Fibroblast of gingiva (primary cell): ENCODE measurements around the gene GALNT2.

Experiments used
- DNase-seq: peaks from one replicate; pipeline ENCODE4 v3.0.0-alpha.2; 2011; ENCODE audit warnings: low read depth

The GALNT2 gene

DNA sequence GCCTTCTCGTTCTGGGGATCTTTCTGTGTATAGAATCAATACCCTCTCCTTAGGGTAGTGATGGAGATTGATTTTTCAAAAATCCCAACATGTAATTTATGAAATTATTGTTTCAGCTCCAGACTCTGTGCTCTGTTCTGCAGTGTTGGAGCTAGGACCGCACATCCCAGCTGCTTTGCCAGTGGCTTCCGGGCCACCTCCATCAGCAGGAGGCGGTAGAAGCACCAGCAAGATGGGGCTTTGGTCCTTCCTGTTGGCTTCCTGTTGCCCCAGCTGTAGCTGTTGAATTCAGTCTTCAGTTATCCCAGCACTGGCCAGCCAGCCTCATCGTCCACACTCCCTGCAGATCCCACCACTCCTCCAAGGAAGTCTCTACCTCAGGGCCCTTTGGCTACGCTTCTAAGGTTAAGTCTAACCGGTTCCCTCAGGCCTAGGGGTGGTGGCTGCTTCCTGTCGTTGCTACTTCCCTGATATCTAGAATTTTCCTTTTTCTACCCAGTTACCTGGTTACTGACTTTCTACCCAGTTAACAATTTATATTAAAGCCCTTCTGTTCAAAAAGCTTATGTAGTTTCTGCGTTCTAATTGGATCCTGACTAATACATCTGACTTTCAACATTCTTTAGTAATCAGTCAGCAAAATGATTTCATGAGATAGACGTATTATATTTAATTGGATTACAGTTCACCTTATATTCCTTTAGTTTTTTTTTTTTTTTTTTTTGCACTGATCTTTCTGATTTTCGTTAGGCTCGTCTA lies 24.6 kb downstream of the GALNT2 start:
- DNase-seq: peak; percentile 21

DNA sequence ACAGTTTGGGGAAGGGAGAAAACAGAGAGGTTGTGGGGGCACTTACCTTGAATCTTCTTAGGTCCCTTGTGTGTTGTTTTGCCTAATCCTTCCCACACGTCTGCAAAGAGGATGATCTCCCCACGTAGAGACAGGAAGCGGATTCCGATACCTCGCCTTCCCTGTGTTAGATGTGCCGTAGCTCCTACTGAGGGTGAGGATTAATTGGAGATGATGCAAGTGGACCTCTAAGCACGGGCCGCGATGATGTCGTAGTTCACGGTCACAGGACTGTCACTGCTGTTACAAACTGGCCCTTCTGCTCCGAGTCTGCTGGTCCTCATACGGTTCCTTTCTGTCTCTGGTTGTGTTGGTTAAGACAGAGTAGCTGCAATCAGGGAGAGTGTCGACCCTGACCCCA lies 27.7 kb downstream of the GALNT2 start:
- DNase-seq: no peak

DNA sequence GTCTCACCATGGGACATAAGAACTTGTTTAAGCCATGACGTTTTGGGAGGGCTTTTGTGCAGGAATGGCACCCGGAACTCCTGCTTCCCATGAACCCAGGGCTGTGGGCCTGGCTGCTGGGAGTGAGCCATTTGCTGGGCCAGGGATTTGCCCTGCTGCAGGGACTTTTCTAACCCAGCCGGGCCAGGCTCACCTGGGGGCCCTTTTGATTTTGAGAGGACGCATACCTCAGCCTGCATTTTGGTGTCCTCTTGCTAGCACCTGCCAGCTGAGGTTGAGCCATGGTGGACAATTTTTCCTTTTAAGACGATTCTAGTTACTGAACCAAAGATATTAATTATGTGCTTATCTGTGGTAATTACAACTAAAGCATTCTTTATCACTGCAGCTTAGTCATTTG lies 28.9 kb downstream of the GALNT2 start:
- DNase-seq: no peak

DNA sequence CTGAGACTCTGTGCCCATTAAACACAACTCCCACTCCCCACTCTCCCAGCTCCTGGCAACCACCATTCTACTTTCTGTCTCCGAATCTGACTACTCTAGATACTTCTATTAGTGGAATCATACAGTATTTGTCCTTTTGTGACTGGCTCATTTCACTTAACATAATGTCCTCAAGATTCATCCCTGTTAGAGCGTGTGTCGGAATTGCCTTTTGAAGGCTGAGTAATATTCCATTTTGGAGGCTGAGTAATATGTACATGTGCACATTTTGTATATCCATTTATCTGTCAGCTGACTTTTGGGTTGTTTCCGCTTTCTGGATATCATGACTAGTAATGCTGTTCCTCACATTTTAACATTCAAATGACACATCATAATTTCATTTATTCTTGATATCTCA lies 30.3 kb downstream of the GALNT2 start:
- DNase-seq: no peak

DNA sequence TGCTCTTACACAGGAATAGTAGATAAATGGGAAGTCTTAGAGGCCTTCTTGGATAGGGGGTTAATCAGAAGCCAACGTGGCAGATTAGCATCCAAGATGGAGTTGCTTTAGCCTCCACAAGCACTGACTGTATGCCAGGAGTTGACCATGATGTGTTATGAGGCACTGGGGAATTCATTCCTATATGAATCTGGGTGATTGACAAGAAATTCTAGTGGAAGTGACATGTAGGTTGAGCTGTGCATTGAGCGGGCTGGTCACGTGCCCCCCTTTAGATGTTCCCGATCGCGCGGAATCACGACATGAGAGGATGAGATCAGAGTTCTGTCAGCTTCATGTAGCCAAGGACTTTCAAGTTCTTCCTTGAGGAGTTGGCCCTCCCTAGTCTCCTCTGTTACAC lies 31.7 kb downstream of the GALNT2 start:
- DNase-seq: no peak

DNA sequence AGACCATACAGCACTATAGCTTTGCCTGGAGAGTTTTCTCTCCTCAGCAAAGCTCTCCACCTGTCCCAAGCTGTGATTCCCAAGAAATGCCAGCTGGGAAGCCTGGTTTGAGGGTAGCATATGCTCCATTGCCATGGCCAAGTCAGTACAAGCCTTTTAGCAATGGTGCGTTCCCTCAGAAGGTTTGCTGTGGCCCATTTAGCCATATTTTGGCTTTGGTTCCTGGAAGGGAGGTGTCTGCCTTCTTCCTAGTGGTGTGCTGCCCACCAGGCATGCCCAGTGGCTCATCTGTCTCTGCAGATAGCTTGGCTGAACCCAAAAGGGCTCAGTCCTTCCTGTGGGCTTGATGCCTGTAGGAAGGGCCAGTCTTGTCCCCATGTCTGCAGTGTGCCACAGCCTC lies 32.4 kb downstream of the GALNT2 start:
- DNase-seq: no peak

DNA sequence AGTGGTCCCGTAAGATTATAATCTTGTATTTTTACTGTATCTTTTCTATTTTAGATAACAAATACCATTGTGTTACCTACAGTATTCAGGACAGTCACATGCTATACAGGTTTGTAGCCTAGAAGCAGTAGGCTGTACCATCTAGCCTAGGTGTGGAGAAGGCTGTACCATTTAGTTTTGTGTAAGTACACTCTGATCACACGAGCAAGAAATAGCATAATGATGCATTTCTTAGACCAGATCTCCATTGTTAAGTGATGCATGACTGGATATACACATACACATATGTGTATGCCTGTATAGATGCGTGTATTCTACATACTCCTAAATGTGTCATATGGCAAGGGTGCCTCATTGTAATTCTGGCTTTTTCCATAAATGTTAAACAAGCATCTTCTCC lies 33.9 kb downstream of the GALNT2 start:
- no peak for DNase-seq

DNA sequence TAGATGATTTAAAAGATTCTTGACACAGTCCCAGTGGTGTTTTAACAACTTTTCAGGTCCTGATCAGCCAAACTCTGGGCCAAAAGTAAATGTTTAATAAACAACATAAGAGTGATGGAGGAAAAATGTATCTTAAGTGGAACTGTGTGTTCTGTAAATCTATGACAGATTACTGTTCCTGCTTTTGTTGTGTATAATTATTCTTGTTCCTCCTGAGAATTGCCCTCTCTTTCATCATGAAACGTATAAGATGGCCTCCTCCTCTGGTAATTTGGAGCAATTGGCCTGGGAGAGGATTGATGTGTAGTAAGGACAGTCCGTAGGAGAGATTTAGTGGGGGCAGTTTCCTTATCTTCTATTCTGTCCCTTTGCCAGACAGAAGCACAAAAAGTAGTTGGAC lies 34.5 kb downstream of the GALNT2 start:
- DNase-seq: no peak

DNA sequence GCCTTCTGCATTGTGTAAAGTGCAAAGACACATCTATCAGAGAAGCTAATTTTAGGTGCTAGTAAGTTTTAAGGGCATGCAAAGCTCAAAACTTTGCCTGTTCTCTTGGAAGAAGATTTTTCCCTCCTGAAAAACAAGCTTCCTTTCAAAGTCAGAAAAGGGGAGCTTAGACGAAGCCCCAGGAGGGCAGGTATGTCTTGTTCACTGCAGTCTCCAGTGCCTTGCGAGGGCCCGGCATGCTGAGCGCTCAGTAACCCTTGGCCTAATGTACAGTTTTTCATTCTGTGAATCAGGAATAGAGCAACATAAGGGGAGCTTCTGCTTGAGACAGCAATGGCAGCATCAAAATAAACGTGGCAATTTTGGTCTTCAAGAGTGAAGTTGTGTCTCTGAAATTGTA lies 35.0 kb downstream of the GALNT2 start:
- no peak for DNase-seq

DNA sequence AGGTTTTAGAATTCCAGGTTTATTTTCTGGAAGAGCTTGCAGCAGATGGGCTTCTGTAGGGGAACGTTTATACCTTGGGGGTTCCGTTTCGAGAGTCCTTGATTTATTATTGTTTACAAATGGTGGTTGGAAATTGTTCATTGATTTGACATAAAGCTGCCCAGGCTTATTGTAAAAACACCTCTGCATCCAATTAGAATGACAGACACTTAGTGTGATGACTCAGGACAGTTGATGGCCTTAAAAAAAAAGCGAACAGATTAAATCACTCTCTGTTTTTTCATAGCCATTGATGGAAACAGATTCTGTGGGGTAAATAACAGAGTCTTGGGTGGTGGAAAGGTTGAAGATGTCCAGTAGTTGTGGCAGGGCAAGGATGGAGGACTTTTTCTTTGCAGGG lies 35.4 kb downstream of the GALNT2 start:
- no peak for DNase-seq

DNA sequence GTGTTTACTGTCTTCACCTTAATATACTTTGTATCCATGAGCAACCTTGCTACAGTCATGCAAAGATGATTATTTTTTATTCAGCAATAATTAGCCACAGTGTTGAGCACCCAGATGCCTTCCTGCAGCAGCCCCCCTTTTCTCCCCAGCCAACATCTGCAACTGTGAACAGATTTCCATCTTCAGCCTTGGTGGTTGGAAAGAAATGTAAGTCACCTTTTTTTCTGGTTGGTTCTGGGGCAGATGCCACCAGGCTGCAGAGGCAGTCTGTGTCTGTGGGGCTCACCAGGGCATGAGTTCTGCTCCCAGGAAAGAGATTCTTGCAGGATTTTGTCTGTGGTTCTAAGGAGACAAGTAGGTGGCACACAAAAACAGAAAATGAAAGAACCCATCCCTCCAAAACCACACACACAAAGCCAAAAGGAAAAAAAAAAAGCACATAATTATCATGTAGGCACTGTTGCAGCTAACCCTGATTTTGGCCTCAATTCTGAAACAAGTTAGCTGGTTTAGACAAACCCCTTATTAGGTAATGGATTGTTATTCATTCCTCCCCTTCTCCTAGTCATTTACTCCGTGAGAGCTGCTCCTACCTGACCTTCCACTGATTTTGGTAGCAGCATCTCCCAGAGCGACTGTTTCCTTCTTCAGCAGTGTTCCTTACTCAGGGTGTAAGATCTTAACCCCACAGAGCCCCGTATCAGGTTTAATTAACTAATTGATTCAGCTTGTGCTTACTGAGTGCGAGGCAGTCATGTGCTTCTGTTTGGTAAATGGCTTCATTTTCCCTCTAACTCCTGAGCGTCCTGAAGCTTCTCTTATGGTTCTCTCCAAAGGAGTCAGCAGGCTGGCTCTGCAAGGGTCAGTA lies 36.5 kb downstream of the GALNT2 start:
- DNase-seq: peak; percentile 59

DNA sequence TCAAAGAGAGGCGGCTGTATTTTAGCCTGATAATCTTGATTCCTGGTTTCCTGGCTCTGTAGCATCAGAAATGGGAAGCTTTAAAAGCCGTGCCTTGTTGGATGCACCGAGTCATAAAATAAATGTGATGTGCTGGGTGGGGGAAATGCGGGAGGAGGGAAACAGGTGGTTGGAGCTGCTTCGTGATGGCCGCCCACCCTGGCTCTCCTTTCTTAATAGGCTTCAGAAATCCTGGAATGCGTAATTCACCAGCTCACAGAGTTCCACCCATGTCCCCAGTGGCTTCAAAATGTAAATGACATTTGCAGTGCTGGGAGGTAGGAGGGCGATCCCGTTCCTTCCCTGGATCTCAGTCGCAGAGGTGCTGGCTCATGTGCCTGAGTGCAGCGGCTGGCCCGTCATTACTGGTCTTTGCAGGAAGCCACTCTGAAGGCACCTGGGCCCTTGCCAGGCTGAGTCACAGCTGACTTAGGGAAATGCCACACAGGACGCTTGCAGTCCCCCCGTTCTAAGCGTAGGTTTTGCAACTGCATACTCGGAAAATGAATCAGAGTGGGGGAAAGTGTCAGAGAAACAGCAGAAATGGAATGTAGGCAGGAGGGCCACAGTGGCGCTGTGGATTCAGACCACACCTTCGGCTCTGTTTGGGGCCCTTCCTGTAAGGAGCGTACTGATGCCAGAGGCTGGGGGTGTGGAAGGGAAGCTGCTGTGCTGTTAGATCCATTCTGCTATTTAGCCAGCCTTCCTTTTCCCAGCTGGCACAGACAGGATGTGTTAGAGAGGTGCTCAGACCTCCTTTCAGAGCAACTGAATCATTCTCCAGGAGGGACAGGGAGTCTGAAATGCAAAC lies 37.6 kb downstream of the GALNT2 start:
- DNase-seq: peak; percentile 99

DNA sequence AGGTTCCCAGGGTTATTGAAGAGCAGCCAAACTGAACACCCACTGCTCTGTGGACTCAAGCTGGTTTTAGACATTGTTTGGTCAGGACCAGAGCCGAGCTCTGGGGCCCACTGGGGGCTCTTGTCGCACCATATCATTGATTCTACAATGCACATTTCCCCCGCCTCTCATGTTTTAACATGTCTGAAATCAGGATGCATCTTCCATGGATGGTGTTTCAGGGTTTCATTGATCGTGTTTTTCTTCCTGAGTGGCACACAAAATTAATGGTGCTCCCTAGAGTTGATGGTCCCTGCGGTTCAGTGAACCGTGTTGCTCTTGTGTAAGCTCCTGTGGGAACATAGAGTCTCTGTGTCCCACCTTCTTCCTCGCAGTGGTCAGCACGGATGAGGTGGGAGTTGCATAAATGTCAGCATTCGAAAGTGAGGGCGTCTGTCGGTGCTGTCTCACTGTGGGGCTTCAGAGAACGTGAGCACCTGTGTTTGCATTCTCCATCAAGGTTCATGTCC lies 38.3 kb downstream of the GALNT2 start:
- no peak for DNase-seq

DNA sequence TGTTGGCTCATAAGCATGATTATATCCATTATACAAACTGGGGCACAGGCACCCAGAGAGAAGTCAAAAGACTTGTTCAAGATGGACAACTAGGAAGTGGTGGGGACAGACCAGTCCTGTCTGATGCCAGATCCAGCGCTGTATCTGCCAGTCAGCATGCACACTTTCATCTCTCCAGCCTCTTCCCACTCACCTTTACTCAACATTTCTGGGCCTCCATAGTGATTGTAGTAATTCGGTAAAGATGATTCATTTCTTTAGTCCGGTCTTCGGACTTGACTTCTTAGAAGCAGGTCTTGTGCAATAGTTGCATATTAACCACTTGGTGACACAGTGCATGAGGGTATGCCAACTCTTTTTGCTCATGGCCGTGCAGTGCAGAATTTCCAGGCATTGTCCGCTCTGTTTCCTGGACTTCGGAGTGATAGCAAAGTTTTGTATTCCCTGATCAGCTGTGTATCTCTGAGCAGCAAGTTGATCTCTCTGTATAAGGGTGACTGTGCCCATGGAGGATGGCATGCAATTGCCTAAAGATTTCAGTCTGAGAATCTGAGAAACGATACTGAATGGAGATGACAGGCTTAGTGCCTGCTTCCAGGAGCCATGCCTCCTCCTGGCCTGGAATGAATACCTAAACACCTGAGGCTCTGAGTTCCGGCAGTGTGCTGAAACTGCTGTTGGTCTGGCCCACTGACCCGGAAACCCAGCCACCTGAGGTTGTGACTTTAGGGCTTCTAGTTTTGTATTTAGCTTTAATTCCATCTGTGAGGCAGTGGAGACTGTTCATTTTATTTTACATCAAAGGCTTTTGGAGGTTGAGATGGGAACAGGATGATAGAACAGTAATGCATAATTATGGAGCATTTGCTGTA lies 39.0 kb downstream of the GALNT2 start:
- peak; percentile 86 for DNase-seq

DNA sequence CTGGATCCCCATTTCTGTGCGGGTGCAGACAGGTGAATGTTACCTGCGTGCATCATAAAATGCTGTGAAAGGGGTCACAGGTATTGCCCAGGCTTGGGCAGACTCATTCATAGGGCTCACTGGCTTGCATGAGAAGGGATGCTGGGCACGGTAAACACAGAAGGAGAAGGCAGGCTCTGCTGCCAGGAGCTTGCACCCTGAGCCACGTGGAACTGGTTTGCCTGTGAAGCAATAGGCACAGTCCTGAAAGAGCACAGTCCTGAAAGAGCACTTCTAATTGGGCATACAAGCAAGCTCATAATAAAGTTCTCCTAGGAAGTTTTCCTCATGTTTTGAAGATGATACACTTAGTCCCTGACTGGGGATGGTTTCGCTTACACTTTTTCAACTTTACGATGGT lies 40.9 kb downstream of the GALNT2 start:
- peak; percentile 50 for DNase-seq

DNA sequence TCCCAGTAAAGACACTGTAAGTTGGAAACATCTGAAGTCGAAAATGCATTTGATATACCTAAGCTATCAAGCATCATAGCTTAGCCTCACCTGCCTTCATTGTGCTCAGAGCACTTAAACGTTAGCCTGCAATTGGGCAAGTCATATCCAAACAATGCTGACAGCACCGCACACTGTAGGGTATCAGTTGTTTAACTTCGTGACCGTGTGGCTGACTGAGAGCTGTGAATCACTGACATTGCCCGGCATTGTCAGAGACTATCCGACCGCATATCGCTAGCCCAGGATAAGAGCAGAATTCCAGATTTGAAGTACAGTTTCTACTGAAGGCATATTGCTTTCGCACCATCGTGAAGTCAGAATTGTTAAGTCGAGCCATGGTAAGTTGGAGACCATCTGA lies 41.5 kb downstream of the GALNT2 start:
- DNase-seq: no peak

DNA sequence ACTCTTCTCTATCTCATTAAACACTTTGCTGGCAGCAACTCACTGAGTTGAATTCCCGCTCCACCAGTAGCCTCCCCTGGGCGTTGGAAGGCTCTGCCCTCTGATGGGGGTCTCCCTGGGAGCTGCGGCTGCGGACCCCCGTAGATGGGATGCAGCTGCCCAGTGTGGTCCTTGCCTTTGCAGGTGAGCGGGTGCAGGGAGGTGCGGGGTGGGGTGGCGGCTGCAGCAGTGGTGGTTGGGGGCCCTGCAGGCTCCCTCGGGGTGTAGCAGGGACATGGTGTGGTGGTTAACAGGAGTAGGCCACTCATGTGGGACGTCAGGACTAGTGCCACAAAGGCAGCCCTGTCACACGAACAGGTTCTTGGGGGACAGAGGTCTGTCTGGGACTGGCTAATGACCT lies 42.0 kb downstream of the GALNT2 start:
- DNase-seq: no peak

DNA sequence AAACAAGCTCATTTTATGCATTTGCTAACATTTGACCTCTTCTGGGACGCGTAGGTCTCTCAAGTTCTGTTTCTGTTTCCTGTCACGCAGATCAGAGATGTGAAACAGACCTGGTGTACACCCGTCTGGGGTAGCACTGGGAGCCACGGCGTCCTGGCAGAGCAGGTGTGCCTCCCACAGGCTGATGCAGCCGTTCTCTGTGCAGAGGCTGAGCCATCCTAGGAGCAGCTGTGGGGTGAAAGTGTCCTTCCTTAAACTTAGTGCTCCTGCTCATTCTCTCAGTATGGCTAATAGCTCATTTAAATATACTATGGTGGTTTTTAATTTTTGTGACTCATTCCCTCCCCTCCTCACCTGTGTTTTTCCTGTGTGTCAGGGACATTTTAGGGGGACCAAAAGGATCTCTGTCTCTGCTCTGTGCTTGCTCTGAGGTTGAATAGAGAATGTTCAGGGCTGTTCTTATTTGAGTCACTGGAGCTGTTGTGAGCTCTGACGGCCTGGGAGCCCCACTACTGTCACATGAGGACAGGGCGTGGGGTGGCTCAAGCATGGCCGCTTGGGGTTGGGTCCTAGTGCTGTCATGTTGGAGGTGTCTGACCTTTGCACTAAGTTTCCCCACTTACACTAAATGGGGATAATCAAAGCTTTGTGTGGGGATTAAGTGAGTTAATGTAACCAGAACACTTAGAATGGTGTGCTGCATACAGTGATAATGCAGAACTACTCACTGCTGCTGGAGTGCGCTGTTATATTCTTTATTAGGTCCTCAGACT lies 43.0 kb downstream of the GALNT2 start:
- DNase-seq: no peak

DNA sequence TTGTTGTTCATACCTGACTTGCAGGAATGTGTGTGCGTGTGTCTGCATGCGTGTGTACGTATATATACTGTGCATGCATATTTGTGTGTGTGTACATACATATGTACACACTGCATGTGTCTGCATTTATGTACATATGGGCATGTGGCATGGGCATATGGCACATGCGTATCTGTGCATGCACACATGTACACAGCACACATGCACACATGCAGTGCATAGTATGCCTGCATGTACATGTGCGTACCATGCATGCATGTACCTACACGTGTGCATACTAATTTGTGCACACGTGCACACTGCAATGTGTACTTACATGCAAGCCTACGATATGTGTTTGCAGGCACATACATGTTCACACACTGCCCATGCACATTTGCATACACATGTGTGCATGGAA lies 43.9 kb downstream of the GALNT2 start:
- DNase-seq: no peak

DNA sequence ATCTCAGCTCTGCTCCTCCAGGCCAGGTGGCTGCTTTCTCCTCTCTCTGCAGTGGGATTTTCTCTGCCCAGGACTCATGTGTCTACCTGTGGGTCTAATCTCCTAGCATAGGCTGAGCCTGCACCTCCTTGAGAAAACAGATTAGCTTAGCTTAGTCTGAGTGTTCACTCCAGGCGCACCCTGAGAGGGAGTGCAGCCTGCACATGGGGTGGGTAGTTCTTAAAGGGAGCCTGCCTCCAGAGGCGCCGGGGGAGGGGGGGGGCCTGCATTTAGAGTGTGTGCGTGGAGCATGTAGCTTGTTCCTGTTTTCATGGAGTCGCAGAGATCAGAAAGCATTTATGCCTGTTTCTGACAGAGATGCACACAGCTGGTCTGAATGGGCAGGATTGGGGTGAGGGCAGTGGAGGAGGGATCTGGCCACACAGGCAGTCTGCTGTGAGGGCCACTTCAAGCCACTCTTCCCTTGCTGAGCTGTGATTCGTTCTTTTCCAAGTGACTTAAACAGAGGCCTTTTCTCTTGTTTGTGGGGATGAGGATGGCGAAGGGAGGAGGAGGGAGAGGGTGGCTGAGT lies 45.2 kb downstream of the GALNT2 start:
- DNase-seq: no peak
